Fibroblast of skin of left biceps (primary cell): ENCODE measurements around the gene B4GALNT1.
"Not testable (repeated sequence)": the region's sequence is repeated elsewhere in the genome, so short reads cannot be mapped to it uniquely, and the experiment has no call there.

Source experiments
- DNase-seq, 2 experiments: peaks; one replicate each; pipeline ENCODE4 v3.0.0-alpha.2; 2013; ENCODE audit warnings: low read depth in 2 of 2

B4GALNT1 gene

DNA sequence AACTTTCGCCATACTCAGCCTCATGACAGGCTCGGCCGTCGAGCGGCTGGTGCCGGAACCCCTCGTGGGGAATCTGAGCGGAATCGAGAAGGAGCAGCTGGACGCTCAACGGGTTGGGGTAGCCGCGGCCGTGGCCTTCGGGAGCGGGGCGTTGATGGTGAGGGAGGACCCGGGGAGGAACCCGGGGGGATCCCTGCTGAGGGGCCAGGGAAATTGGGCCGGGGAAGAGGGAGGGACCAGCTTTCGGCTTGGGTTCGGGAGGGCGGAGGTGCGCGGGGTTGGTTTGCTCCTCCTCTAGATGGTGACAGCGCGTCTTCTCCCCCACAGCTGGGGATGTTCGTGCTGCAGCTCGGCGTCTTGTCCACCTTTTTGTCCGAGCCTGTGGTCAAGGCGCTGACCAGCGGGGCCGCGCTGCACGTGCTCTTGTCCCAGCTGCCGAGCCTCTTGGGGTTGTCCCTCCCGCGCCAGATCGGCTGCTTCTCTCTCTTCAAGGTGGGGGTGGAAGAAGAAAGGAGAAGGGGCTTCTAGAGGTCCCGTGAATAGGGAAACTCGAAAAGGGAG, 12.0 kb downstream of the B4GALNT1 start:
- no peak for DNase-seq

DNA sequence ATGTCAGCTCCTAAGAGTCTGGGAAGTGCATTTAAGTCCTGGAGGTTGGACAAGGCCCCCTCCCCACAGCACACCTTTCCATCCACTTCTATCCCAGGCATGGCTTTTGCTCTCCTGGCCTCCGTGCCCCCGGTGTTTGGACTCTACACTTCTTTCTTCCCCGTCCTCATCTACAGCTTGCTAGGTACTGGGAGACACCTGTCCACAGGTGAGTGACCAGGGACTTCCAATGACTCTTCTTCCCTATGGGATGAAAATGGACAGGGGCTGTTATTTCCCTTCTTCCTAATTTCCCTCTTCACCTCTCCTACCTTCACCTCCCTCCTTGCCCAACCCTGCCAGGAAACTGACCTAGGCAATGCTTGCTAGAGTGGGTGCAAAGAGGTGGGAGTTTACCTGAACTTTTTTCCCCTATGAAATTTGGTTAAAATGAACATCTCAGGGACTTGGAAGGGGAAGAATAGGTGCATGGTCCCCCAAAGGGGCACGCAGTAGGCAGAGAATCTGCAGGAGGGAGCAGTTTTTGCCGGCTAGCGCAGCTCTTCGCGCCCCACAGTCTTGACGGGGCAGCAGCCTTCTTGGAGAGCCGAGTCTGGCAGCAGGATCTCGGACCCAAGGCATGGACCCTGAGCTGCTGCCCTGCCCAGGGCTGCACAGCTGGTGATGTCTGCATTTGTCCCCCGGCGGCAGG, 12.6 kb downstream of the B4GALNT1 start:
- no peak for DNase-seq

DNA sequence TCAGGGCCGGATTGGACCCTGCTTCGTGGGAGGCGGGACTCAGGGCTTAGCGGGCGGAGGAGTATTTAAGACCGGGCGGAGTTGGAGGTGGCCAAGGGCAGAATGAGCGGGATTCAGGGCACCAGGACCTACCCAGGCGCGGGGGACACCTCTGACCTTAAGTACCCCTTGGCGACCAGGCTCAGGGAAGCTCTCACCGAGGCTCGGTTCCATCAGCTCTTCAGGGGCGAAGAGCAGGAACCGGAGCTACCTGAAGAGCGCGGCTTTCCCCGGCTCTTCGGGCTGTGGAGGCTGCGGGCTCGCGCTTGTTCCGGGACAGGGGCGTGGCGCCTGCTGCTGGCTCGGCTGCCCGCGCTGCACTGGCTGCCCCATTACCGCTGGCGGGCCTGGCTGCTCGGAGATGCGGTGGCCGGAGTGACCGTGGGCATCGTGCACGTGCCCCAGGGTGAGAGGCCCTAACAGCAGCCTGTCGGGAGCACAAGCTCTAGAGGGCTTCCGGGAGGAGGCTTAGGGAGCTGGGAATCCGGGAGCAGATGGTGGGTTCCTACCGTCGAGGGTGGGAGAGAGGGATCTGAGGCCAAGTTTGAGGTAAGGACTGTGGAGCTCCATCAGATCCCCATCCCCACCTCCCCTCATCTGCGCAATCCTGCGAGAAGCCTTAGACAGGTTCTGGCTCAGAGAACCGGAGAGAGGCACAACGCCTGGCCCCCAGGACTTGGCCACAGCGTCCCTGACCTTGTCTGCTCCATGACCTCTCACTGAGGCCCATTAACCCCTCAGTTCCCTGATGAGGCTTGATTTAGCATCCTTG, 13.4 kb downstream of the B4GALNT1 start:
- no peak for DNase-seq

DNA sequence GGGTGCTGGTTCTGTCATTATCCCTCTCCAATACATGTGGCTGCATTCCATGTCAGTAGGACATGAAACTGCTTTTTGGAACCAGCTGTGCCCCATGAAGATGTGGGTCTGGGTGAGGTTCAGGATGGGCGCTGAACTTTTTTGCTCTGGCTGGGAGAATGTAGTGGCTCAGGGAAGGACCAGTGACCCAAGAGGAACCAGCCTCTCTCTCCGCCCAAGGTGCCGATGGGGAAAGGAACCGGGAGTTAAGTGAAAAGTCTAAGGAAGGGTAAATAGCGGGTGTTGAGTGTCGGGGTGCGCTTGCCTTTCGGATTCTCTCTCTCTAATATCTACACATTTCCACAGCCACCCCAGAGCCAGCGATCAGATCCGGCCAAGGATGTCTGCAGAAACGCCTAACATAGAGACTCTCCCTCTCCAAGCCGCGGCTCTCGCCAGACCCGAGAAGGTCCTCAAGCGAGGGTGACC, 14.0 kb downstream of the B4GALNT1 start:
- no peak for DNase-seq

DNA sequence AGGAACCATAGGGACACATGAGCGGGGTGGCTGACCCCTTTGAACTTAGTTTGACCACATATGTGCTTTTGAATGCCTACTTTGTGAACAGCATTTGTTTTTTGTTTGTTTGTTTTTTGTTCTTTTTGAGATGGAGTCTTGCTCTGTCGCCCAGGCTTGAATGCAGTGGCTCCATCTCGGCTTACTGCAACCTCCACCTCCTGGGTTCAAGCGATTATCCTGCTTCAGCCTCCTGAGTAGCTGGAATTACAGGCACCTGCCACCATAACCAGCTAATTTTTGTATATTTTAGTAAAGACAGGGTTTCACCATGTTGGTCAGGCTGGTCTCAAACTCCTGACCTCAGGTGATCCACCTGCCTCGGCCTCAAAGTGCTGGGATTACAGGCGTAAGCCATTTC, 14.6 kb downstream of the B4GALNT1 start:
- not testable (repeated sequence) for DNase-seq

DNA sequence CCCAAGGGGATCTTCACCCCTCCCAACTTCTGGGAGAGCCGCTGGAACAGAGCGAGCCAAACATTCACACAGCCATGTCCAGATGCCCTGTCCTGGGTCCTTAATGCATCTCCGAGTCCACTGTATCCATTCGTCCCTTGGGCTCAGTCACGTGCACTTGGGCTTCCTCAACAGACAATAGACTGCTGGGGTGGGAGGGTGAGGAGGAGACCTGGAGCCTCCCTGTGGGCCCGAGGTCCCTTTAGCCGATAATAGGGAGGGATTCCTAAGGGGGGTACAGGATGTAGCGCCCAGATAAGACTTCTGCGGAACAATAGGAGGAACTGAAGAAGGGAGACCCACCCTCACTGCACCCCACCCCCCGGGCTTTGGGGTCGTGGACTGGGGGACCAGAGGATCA, 15.1 kb downstream of the B4GALNT1 start:
- DNase-seq: no peak

DNA sequence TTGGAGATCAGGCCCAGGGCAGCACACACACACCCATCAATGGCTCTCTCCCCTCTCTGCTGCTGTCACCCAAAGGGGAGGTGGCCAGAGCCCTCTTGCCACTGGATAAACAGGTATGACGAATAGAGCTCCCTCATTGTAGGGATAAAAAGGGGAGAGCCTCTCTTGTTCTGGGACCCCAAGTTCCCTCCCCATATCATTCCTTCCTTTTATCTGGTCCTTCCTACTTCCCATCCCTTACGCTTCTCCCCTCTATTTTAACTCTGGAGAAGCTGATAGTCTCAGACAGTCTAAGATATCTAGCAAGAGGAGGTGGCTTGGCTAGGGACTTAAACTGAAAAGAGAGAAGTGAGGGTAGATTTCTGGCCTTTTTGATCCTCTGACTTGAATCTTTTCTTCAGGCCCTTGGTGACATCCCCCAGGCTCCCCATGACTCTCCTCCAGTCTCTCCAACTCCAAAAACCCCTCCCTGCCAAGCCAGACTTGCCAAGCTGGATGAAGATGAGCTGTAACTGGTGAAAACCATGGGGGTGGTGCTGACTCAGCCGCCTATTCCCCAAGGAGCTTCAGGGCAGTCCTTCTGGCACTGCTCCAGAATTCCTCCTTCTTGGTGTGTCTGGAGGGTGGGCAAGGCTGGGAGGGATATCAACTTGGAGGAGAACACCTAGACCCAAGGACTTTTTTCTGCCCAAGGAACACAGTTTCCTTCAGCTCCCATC, 16.5 kb downstream of the B4GALNT1 start:
- DNase-seq: no peak

DNA sequence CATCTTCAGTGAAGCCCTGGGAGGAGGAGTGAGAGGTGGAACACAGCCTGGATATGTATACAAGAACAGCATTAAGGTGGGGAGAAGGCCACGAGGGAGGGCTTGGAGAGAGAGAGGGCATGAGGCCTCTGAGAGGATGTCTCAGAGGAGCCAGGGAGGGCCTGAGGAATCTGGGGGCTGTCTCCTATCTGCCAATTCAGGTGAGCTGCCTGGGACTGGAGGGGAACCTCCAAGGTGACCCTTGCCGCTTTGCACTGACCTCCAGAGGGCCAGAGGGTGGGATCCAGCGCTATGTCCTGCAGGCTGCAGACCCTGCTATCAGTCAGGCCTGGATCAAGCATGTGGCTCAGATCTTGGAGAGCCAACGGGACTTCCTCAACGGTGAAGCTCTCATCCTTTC, 17.4 kb downstream of the B4GALNT1 start:
- DNase-seq: no peak

DNA sequence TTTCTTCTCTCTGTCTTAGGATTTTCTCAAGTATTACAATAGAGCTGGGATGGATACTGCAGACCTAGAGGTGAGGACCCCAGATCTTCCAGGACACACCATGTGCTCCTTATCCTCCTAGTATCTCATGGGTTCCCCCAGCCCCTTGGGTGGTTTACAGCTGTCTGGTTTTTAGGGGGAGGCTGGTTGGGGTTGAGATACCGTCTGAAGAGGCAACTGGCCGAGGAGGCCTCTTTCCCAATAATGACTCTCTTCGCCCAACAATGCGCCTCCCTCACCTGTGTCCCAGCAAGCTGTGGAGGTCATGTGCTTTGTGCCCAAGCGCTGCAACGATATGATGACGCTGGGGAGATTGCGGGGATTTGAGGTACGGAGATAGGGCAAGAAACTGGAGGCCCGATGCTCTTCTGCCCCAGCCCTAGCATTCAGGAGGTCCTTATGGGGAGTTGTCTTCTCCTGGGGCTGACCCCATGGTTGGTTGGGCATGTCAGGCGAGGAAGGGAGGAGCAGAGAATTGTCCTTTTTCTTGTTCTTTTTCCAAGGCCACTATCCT, 18.0 kb downstream of the B4GALNT1 start:
- DNase-seq: no peak

DNA sequence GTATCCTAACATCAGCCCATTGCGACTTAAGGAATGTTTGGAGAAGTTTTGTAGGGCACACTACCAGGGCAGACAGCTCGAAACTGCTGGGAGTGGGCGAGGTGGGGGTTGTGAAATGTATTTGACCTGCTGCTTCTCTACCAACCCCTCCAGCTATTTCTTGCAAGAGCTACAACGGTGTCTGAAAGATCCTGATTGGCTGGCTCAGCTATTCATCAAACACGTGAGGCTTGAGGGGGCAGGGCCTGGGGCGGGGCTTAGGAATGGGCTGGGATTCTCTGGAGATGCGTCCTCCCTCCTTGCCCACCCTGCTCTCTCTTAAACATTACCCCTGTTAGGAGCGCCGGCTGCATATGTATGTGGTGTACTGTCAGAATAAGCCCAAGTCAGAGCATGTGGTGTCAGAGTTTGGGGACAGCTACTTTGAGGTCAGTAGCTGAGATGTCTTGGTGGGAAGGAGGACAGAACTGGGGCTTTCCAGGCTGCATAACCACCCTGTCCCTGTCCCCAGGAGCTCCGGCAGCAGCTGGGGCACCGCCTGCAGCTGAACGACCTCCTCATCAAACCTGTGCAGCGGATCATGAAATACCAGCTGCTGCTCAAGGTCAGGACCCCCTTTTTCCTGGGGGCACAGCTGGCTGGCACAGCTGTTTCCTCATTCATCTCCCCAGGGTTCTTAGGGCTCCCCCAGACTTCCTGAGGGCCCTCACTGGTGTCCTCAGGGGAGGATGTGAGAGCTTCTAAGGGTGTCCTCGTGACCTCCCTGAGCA, 18.6 kb downstream of the B4GALNT1 start:
- DNase-seq: no peak

DNA sequence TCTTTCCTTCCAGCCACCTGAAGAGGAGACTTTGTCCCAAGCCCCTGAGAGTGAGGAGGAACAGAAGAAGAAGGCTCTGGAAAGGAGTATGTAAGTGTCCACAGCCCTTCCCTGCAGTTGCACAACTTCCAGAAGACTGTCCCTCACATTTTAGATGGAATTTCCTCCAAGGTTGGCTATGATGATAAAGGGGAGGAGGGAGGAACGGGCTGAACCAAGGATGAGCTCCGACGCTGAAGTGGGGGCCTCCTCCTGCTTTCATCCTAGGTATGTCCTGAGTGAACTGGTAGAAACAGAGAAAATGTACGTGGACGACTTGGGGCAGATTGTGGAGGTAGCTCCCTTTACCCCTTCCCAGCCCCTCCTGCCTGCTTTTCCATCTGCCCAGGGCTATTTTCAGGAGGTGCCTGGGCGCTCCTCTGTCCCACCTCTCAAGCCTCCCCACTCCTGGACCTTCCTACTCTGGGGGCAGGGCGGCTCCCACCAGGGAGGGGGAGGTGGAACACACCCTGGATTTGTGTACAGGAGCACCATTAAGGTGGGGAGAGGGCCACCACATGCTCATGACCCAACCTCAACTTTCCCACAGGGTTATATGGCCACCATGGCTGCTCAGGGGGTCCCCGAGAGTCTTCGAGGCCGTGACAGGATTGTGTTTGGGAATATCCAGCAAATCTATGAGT, 19.4 kb downstream of the B4GALNT1 start:
- DNase-seq: no peak

DNA sequence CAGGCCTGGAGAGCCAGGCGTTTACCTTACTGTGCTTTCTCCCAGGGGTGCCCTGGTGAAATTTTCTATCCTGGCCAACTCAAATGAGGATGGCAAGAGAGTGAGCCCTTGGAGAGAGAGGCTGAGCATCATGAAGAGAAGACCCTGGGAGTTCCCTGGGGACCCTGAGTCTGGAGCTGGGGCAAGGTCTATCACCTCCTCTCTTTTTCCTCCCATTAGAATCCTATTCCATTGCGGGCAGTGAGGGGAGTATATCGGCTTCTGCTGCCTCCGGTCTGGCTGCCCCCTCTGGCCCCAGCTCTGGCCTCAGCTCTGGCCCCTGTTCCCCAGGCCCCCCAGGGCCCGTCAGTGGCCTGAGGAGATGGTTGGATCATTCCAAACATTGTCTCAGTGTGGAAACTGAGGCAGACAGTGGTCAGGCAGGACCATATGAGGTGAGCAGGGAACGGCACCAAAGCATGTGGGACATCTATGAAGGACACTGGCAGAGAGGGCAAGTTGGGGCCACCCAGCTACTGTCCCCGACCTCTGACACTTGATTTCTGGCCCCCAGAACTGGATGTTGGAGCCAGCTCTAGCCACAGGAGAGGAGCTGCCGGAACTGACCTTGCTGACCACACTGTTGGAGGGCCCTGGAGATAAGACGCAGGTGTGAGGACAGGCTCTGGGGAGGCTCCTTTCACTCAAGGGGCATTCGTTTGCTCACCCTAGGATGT, 20.1 kb downstream of the B4GALNT1 start:
- DNase-seq: no peak

DNA sequence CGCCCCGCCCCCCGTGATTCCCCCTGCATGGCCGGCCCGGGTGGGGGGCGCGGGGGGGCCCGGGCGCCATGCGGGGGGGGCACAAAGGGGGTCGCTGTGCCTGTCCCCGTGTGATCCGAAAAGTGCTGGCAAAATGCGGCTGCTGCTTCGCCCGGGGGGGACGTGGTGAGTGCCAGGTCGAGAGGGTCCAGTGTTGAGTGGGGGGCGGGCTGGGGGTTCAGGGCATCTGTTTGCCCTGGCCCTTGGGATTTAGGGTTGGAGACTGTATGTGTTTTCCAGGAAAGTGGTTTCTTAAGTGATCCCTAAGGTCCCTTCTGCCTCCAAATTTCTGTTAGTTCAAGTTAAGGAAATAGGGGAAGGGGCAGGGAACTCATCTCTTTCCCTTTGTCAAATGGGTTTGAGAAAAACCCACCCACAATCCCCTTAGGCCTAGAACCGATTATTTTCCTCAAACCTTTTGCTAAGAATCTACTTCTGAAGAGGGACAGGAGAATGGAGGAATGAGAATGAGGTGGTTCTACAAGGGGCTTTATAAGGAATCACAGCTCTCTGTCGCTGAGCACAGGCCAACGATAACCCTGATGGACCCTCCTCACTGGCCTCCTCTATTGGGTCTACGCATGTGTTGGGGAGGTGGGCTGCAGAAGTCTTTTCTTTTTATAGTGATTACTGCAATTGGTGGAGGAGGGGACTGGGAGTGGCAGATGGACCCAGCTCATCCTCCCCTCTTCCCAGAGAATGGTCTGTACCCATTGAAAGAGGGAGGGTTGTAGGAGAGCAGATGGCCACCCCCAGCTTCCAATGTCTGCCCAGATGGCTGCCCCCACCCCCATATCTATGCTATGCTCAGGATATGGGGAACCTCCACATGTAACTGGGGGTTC, 20.9 kb downstream of the B4GALNT1 start:
- DNase-seq: no peak

DNA sequence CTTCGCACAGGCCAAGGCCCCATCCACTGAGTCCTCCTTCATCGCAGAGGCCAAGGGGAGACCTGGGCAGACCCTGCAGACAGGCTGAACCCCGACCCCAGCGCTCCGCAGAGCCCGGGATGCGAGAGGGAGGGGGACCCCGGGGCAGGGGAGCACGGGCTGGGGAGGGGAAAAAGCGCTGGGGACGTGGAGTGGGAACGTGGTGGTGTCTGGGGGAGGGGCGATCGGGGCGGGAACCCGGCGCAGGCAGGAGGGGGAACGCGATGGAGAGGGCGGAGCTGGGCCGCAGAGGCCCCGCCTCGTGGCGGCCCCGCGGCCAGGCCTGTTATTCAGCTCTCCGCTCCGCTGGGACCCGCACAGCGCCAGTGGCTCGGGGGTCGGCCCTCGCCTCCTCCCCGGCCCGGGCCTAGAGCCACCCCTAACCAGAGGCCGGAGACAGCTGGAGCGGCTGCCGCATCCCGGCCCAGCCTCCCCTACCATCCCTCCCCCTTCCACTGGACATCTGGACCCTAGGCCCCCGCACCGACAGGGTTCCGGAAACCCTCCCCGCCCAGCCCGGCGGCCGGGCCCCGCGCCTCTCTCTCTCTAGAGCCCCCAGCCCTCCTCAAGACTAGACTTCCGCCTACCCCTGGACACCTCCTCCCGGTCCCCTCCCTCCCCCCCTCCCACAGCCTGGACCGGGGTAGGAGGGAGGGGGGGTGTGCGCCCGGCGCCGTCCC, 21.7 kb downstream of the B4GALNT1 start, which contains the start of gene ARHGEF25:
Gene ARHGEF25, plus strand, starts transcription at position 328 of the 719 bp plus-strand sequence. CDS start 460 bp downstream, outside the sequence.
- peak; percentile 24 to 39 for DNase-seq

DNA sequence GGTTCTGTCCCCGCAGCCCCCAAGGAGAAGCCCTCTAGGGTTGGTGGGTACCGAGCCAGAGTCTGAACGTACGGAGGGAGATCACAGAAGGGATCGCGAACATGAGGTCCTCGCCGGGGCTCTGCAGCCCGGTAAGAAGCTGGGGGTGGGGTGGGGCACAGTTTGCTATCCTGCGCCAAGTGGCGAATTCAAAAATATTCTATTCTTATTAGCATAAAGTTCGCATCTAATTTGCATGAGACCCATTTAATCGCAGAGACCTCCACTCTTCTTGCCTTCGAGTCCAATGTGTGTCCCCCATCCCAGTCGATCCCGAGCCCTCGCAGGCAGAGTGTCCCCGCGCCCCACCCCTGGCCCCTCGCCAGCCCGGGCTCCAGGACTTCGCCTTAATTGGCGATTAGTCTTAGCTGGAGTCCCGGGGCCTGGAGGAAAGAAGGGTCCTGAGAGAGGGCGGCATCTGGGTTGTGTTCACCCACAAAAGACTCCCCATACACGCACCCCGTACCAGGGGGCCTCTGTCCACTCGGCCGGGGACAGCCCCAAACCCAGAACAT, 22.4 kb downstream of the B4GALNT1 start:
- no peak for DNase-seq

DNA sequence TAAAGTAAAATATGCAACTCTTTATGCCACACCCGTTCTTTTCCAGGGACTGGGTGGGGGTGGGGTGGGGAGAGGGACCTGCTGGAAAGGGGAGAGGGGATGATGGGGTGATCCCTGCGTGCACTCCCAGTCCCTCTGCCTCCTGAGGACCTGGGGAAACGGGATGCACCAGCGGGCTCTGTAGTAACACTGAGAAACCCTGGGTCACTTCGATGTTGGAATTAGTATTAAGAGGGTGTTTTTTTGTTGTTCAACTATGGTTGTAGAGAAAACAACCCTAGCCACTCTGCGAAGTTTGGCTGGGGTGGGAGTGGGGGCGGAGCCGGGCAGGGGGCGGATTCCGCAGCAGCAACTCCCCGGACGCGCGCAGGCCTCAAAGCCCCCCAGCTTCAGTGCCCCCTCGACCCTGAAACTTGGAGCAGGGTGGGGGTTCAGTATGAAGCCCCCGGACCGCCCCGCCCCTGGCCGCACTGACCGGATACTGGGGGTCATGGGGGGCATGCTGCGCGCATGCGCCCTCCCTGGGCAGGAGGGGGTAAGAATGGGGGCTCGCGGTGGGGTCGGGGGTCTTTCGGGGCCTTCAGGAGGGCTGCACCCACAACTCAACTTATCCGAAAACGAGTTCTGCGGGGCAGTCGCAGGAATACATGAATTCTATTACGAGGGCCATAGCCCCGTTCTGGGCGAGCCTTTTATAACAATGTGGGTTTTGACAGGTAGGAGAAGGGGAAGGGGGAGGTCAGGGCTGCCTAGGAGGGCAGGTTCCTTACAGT, 23.0 kb downstream of the B4GALNT1 start:
- no peak for DNase-seq
